HL-60 (cell line): ENCODE measurements around the gene FOXD4L6.
"Not testable (repeated sequence)": the region's sequence is repeated elsewhere in the genome, so short reads cannot be mapped to it uniquely, and the experiment has no call there.

Experiments
- GABPA ChIP-seq: IDR thresholded peaks from 2 replicates; pipeline ENCODE4 v1.6.1; 2012; ENCODE audit warnings: low read depth
- POLR2AphosphoS5 ChIP-seq: IDR thresholded peaks from 2 replicates; pipeline ENCODE4 v1.6.1; 2012; ENCODE audit warnings: low read depth
- TF ChIP-seq, protein P1 (sequence below): IDR thresholded peaks from one replicate; pipeline ENCODE4 v1.5.1; 2011; ENCODE audit warnings: low read length, control low read depth, inconsistent platforms; ENCODE audit not compliant: insufficient read depth

DNA sequence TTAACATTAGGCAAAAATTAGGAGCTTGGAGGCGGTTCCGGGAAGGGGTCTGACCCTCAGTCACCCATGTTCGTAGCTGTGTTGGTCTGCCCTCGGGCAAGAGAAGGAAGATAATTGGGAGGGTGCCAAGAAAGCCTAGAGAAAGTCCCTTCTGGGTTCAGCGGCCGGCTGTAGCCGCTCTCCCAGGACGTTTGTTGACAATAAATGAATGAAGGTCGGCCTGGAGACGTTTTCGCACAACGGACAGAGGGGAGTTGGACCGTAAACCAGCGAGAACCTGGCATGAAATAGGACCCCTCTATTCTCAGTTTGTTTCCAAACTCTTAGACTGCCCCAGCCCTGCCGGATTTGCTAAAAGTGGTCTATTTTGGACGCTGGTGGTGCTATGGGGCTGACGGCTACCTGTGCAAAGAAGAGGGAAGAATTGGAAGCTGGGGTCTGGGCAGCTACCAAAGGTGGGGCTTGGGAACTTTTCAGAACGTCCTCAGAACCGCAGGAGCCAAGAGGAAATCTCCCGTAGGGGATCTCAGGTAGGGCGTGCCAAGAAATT, 3.3 kb downstream of the FOXD4L6 start:
- TF ChIP-seq POLR2AphosphoS5, GABPA: not testable (repeated sequence)
- TF ChIP-seq, protein P1, sequence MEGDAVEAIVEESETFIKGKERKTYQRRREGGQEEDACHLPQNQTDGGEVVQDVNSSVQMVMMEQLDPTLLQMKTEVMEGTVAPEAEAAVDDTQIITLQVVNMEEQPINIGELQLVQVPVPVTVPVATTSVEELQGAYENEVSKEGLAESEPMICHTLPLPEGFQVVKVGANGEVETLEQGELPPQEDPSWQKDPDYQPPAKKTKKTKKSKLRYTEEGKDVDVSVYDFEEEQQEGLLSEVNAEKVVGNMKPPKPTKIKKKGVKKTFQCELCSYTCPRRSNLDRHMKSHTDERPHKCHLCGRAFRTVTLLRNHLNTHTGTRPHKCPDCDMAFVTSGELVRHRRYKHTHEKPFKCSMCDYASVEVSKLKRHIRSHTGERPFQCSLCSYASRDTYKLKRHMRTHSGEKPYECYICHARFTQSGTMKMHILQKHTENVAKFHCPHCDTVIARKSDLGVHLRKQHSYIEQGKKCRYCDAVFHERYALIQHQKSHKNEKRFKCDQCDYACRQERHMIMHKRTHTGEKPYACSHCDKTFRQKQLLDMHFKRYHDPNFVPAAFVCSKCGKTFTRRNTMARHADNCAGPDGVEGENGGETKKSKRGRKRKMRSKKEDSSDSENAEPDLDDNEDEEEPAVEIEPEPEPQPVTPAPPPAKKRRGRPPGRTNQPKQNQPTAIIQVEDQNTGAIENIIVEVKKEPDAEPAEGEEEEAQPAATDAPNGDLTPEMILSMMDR: not testable (repeated sequence)
